GM12874 (cell line): Measurements from ENCODE around the gene SNTB2.

Source experiments
- CTCF ChIP-seq: IDR thresholded peaks from 2 replicates; pipeline ENCODE4 v1.5.1; 2011; ENCODE audit warnings: low read depth, mild to moderate bottlenecking, control low read depth, low read length, moderate library complexity; ENCODE audit not compliant: insufficient read depth

Gene SNTB2

GRCh38 chr16:69266334-69267063 is 79.5 kb downstream of the SNTB2 start:
- no peak for TF ChIP-seq CTCF

GRCh38 chr16:69267633-69268032 is 80.7 kb downstream of the SNTB2 start:
- no peak for TF ChIP-seq CTCF

GRCh38 chr16:69270395-69270794 is 83.4 kb downstream of the SNTB2 start:
- no peak for TF ChIP-seq CTCF

GRCh38 chr16:69270831-69271230 is 83.9 kb downstream of the SNTB2 start:
- TF ChIP-seq CTCF = no peak

GRCh38 chr16:69273009-69273408 is 86.0 kb downstream of the SNTB2 start:
- no peak for TF ChIP-seq CTCF

GRCh38 chr16:69274699-69275235 is 87.8 kb downstream of the SNTB2 start:
- no peak for TF ChIP-seq CTCF

- TF ChIP-seq CTCF = no peak
These were observed 89.5 kb downstream of the SNTB2 start for GRCh38 chr16:69276148-69277115.
